HuH-7 (cell line): ENCODE results near the gene ZNF148.

ENCODE experiments used
- DNase-seq: peaks from one replicate; pipeline ENCODE4 v3.0.0; 2011; ENCODE audit warnings: low spot score

The ZNF148 gene

DNA sequence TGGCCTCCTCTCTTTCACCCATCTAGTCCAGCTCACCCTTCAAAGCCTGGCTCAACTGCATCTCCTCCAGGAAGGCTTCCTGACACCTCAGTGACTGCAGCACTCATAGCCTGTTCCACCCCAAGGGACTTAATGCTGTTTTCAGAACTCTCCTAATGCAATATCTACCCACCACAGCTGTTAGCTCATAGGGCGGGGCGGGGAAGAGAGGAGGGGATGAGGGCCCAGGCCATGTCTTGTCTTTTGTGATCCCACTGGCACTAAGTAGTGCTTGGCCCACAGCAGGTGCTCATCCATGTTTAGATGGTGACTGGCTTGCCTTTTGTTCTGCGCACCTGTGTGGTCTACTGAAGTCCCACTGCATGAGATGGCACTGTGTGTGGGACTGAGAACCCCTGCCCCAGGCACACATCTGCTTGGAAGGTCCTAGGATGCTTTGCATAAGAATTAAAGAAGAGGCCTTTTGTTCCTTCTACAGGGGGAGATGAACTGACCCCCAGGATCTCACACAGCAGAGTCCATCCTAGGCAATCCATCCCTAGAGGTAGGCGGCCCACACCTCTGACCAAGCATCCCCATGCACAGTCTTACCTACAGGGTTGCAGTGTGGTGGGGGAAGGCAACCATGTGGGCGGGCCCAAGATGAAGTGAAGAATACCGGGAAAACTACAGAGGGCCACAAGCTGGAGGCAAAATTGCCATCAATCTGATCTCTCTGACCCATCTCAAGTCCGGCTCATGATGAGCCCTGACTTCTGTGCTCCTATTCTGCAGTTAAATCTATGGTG, 185.6 kb downstream of the ZNF148 start:
- no peak for DNase-seq

DNA sequence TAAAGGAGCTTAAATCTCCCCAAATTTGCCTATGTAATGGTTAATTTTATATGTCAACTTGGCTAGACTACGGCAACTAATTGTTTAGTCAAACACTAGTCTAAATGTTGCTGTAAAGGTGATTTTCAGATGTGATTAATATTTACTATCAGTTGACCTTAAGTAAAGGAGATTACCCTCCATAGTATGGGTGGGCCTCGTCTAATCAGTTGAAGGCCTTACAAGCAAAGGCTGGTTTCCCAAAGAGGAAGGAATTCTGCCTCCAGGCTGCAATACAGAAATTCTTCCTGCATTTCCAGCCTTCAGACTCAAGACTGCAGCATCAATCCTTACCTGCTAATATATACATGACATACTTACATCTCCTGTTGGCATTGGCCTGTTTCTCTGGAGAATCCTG, 186.2 kb downstream of the ZNF148 start:
- no peak for DNase-seq

DNA sequence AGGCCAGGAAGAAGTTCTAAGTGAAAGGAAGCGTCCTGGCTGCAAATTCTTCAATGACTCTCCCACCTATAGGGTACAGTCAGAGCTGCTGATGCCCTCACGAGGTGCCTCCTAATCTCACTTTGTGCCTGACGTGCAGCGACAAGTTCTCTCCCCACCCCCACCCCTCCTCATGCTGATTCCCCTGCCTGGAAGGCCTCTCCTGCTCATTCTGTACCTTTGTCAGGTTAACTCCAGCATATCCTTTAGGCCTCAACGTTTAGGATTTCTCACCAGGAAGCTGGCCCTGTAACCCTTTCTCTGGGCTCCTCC, 187.6 kb downstream of the ZNF148 start:
- DNase-seq: no peak

DNA sequence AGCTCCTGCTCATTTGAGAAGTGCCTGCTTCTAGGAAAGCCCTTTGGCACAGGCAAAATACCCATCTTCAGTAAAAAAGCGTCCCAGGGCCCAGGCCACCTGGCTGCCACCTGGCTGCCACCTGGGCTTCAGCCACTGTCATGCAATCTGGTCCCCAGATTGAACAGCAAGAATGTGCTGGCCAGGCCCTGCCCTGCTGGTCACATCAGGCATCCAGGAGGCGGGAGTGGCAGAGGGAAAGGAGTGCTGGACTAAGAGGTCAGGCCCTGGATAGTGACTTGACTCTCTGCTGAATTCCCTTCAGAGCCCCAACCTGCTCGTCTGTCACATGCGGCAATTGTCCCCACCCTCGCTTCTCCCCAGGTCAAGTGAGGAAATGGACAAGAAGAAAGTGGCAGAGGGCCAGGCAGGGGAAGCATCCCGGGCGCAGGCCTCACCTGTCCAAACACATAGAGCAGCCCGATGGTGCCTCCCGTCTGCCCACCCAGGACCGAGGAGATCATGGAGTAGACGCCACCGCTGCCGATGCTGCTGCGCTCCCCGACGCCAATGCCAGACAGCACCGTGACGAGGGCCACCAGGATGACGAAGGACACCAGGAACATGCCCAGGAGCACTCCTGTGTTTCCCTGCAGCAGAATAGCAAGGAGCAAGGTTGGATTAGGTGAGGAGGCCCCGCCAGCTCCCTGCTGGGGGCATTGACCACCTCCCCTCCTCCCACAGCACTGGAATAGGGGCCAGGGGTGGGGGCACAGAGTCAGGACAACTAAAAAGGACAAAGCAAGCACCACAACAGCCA, 188.1 kb downstream of the ZNF148 start:
- DNase-seq: no peak

DNA sequence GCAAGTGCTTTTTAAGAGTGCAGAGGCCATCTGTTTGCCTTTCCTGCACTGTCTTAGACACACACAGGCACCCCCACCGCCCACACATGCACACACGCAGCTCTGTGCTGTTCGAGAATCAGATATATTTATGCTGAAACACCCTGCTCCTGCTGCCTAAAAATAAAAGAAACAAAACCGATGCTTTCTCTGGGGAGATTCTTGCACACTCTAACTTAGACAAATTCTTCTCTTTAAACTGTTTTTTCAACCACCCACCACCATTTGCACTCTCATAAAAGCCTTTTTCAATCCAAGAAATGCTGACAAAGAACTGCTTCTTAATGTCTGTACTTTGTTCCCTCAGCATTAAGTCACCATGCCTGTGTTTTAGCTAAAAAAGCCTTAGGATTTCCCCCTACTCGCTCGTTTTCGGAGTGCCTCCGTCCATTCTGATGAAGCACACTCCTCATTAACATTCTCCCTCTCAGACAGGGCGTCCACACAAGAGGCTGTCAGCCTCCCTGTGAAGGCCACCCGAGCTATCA, 188.8 kb downstream of the ZNF148 start:
- DNase-seq: no peak

DNA sequence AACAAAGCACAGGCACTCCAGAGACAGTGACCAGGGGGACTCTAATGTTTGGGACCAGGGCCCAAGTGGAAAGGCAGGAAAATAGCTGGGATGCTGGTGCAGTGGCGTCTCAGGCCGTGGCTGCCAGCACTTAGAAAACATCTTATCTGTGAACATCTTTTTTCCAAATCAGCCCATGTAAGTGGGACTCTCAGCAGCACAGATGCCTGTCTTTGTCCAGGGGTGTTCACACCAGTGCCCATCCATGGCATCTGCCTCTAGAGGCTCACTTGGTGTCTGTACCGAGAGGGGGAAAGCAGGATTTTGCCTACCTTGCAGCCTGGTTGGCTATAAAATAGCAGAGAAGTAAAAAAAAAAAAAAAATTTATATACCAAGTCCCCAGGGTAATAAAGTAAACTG, 189.3 kb downstream of the ZNF148 start:
- DNase-seq: no peak

DNA sequence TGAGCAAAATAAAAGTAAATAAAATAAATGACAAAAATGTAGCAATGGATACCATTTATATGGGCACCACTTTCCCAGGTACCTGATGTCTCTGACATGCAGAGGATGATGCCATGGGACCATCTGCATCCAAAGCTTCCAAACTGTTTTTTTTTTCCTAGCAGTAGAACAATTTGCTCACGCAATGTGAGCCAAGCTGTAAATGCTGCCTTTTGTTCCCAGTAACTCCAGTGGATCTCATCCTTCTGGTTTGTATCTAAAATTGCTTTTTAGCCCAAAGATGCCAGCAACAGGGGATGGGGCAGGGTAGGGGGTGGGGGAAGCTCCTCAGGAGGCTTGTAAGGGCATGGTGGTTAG, 195.3 kb downstream of the ZNF148 start:
- no peak for DNase-seq

DNA sequence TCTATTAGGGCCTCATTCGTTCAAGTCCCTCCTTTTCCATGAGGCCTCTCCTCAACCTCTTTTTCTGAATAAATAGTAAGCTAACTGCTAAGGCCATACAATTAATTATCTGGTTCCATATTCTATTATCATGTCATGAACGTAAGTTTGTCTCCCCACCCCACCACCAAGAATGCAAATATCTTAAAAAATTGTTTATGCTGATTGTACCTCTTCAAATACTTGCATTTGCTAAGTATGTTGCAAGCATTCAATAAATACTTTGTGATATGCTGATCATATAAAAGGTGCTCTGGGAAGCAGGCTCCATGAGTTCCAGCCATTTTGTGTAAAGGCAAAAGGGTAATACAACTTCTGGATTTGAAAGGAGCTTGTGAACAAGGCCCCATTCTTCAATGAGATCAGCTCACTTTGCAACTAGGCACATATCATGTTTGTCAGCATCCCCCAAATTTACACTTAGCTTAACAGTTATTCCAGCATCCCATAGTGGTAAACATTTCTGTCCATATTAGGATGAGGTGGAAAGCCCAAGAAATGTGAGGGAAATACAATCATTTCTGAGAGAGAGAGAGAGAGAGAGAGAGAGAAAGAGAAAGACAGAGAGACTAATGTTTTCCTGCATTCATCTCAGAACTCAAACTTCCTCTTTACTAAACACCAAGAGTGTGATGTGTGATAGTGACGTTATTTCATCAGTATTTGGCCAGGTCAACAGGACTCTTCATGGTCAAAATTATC, 195.8 kb downstream of the ZNF148 start:
- DNase-seq: no peak

DNA sequence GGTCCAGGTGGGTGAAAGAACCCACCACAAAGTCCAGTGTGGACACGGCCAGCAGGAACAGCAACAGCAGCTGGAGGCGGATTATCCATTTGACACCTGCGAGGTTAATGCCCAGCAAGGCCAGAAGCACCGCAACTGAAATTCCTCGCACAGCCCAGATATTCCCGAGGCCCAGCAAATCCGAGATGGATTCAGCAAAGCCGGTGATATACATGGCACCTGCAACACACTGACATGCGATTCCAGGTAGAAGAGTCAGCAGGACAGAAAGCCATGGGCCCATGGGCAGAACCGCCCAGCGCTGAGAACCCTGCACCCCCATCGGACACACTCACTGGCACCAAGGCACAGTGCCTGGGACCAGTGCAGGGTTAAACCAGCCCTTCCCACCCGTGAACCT, 197.4 kb downstream of the ZNF148 start:
- DNase-seq: no peak
